Bronchial epithelial cell (primary cell): ENCODE results near the gene COL11A2. TPM values are rescaled to one million over a fixed set of nuclear protein-coding genes. Genes with fewer than 3 reads are reported as not detected.

Source experiments
- DNase-seq: peaks from one replicate; pipeline ENCODE4 v3.0.0-alpha.2; 2010; ENCODE audit warnings: low read depth
- FAIRE-seq: peaks from 2 replicates; lab custom pipeline; 2011; peaks lifted over from hg19 to GRCh38; lab: Jason Lieb, UNC
- H3K27me3 ChIP-seq: 2 replicates; pipeline ENCODE4 v1.5.1; 2011; ENCODE audit warnings: low read length; ENCODE audit not compliant: control insufficient read depth, insufficient read depth
- H3K36me3 ChIP-seq: 2 replicates; pipeline ENCODE4 v1.5.1; 2011; ENCODE audit warnings: low read length; ENCODE audit not compliant: control insufficient read depth, insufficient read depth
- H3K4me3 ChIP-seq: 2 replicates; pipeline ENCODE4 v1.5.1; 2011; ENCODE audit warnings: mild to moderate bottlenecking, low read depth, low read length, control low read depth
- total RNA-seq: library from RNA; depleted of rRNA; stranded (reverse); fragments of >200 nt; gene quantifications from 2 replicates; pipeline ENCODE4 v1.2.1, GENCODE V29; 2014
- TF ChIP-seq, protein P1 (sequence below): IDR thresholded peaks from 2 replicates; pipeline ENCODE4 v1.5.1; 2011; ENCODE audit warnings: mild to moderate bottlenecking, moderate library complexity, low read length, control low read depth, inconsistent platforms; ENCODE audit not compliant: insufficient read depth, severe bottlenecking

COL11A2 gene
- total RNA-seq, 1 donor from 2014 or later = under 0.01 TPM

- TF ChIP-seq, protein P1, sequence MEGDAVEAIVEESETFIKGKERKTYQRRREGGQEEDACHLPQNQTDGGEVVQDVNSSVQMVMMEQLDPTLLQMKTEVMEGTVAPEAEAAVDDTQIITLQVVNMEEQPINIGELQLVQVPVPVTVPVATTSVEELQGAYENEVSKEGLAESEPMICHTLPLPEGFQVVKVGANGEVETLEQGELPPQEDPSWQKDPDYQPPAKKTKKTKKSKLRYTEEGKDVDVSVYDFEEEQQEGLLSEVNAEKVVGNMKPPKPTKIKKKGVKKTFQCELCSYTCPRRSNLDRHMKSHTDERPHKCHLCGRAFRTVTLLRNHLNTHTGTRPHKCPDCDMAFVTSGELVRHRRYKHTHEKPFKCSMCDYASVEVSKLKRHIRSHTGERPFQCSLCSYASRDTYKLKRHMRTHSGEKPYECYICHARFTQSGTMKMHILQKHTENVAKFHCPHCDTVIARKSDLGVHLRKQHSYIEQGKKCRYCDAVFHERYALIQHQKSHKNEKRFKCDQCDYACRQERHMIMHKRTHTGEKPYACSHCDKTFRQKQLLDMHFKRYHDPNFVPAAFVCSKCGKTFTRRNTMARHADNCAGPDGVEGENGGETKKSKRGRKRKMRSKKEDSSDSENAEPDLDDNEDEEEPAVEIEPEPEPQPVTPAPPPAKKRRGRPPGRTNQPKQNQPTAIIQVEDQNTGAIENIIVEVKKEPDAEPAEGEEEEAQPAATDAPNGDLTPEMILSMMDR = no peak
- DNase-seq (no peak), FAIRE-seq (no peak)
- Histone ChIP-seq H3K27me3 (peaks cover 20% of the 10 kb centered on the region), H3K36me3 (no peaks in the 10 kb centered on the region), H3K4me3 (no peak overlapping the region)
Observed at GRCh38 chr6:33116841-33117711, 75.2 kb downstream of the COL11A2 start.

DNA sequence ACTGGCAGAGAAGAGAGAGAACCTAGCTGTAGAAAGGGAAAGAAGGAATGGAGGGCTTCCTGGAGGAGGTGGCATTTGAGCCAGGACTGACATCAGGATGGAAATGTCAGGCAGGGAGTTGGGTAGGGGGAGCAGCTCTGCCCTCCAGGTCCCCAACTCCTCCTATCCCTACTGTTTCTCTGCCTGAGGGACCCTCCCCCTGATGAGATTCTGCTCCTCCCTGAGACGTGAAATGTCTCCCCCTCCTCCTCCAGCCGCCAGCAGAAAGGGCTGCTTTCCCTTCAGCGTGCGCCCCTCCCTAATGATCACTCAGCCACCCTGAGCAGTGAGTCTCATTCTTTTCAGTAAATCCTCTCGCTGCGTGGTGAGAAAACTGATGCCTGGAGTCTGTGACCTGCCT, 75.8 kb downstream of the COL11A2 start:
- no peak overlapping the region for H3K4me3 ChIP-seq
- H3K27me3 ChIP-seq = peaks cover 20% of the 10 kb centered on the region
- TF ChIP-seq, protein P1 = no peak
- FAIRE-seq (no peak), DNase-seq (no peak)
- H3K36me3 ChIP-seq = no peaks in the 10 kb centered on the region

GRCh38 chr6:33114406-33114805, 77.9 kb downstream of the COL11A2 start:
- TF ChIP-seq, protein P1 = no peak
- Histone ChIP-seq H3K4me3 (no peak overlapping the region), H3K27me3 (peaks cover 20% of the 10 kb centered on the region), H3K36me3 (no peaks in the 10 kb centered on the region)
- FAIRE-seq (no peak), DNase-seq (no peak)

DNA sequence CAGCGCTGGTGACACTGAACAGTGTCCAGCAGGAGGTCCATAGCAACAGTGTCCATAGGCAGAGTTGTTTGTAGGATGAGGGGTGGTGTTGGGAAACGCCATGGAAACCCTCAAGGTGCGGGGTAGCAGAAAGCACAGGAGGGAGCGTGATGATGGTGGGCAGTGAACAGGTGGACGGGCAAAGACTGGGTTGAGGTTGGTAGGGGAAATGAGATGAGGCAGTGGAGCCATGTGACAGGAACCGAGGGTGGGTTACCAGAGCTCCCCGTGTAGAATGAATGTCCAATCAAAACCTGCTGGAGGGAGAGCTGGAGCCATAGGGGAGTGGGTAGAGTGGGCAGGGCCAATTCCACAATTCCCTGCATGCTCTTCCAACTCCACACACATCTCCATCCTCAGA, 78.5 kb downstream of the COL11A2 start:
- TF ChIP-seq, protein P1 = no peak
- FAIRE-seq = no peak
- peaks cover 20% of the 10 kb centered on the region for H3K27me3 ChIP-seq
- DNase-seq = no peak
- H3K36me3 ChIP-seq = no peaks in the 10 kb centered on the region
- H3K4me3 ChIP-seq = no peak overlapping the region

Other genes with a start within 250 kb of the COL11A2 start
- 0.26 and 2.8 TPM in 2 replicates for gene HLA-DMA, start 239.4 kb downstream of the COL11A2 start, total RNA-seq
- gene BRD2, start 223.9 kb downstream of the COL11A2 start, total RNA-seq = 57.1 and 71.7 TPM in 2 replicates
- gene HLA-DOA, start 182.9 kb downstream of the COL11A2 start, total RNA-seq = not detected in 2 replicates
- 0.26 and 1.1 TPM in 2 replicates for gene HLA-DPA1, start 118.8 kb downstream of the COL11A2 start, total RNA-seq
- 0.53 TPM in 1 of 2 replicates, not detected in the other for gene HLA-DPB1, start 116.5 kb downstream of the COL11A2 start, total RNA-seq
- 13.2 and 15.3 TPM in 2 replicates for gene RXRB, start 8.2 kb upstream of the COL11A2 start, total RNA-seq
- 90.4 and 94.0 TPM in 2 replicates for gene SLC39A7, start 8.4 kb upstream of the COL11A2 start, total RNA-seq
- 59.8 and 76.4 TPM in 2 replicates for gene HSD17B8, start 12.2 kb upstream of the COL11A2 start, total RNA-seq
- 43.4 and 50.7 TPM in 2 replicates for gene RING1, start 16.0 kb upstream of the COL11A2 start, total RNA-seq
- 22.1 and 32.5 TPM in 2 replicates for gene VPS52, start 79.4 kb upstream of the COL11A2 start, total RNA-seq
- 9,289 and 12,112 TPM in 2 replicates for gene RPS18, start 79.6 kb upstream of the COL11A2 start, total RNA-seq
- 3.9 and 16.9 TPM in 2 replicates for gene B3GALT4, start 84.7 kb upstream of the COL11A2 start, total RNA-seq
- 59.5 and 132 TPM in 2 replicates for gene WDR46, start 96.8 kb upstream of the COL11A2 start, total RNA-seq
- gene PFDN6, start 97.1 kb upstream of the COL11A2 start, total RNA-seq = 61.7 and 64.5 TPM in 2 replicates
- gene RGL2, start 106.5 kb upstream of the COL11A2 start, total RNA-seq = 22.6 and 27.7 TPM in 2 replicates
- 11.6 and 24.3 TPM in 2 replicates for gene TAPBP, start 121.6 kb upstream of the COL11A2 start, total RNA-seq
- gene ZBTB22, start 125.3 kb upstream of the COL11A2 start, total RNA-seq = 13.2 and 20.1 TPM in 2 replicates
- 27.4 and 53.1 TPM in 2 replicates for gene DAXX, start 130.5 kb upstream of the COL11A2 start, total RNA-seq
- 0.26 TPM in 2 replicates for gene KIFC1, start 199.4 kb upstream of the COL11A2 start, total RNA-seq
- 7.6 and 13.2 TPM in 2 replicates for gene PHF1, start 218.5 kb upstream of the COL11A2 start, total RNA-seq
- gene CUTA, start 225.6 kb upstream of the COL11A2 start, total RNA-seq = 37.1 and 42.5 TPM in 2 replicates
- gene SYNGAP1, start 227.6 kb upstream of the COL11A2 start, total RNA-seq = 0.79 and 0.90 TPM in 2 replicates